Measurements from ENCODE around the gene R3HCC1L.

R3HCC1L gene

GRCh38 chr10:98141484-98142073 is 7.1 kb downstream of the R3HCC1L start (continued):
- TF ChIP-seq ZBTB11 (tag by site-specific recombination; conservative IDR thresholded peaks at IDR 0.05; ENCODE audit: low read depth) (no peak), ZNF473 (tag by site-specific recombination; IDR thresholded peaks at IDR 0.05) (no peak)

GRCh38 chr10:98144985-98145384 is 10.5 kb downstream of the R3HCC1L start:
- Histone ChIP-seq H3K4me1 (ENCODE audit: control insufficient read depth, insufficient read depth, low read length) (peaks cover 6% of the 10 kb centered on the region), H3K9me3 (ENCODE audit: control insufficient read depth, insufficient read depth, low read depth, low read length) (no peaks in the 10 kb centered on the region), H3K36me3 (ENCODE audit: control insufficient read depth in 2 of 2, insufficient read depth in 1 of 2, low read length in 2 of 2) (no peaks in the 10 kb centered on the region), H3K4me3 (ENCODE audit: low read depth, low read length) (no peak overlapping the region), H3K27ac (ENCODE audit: extremely low read depth, low read depth, low read length) (no peak overlapping the region)
- TF ChIP-seq ZNF596 (tag by site-specific recombination; IDR thresholded peaks at IDR 0.05) (no peak), ZEB2 (tag by site-specific recombination; IDR thresholded peaks at IDR 0.05) (no peak), ZNF529 (tag by site-specific recombination; IDR thresholded peaks at IDR 0.05; ENCODE audit: insufficient replicate concordance) (no peak), ZNF704 (tag by site-specific recombination; IDR thresholded peaks at IDR 0.05) (no peak), SCRT2 (tag by site-specific recombination; IDR thresholded peaks at IDR 0.05) (no peak), ZNF37A (tag by site-specific recombination; IDR thresholded peaks at IDR 0.05) (no peak), HOXD13 (CRISPR knock-in tag; IDR thresholded peaks at IDR 0.05; ENCODE audit: borderline replicate concordance) (no peak), ZNF670 (tag by site-specific recombination; IDR thresholded peaks at IDR 0.05; ENCODE audit: low read depth) (no peak)
- ChIA-PET CTCF (interaction anchor here (0.5 kb wide), 1 partner anchor 9 kb away, joined by 6 read pairs; no protein-coding TSS in a partner anchor), POLR2A (no interaction called here)

GRCh38 chr10:98149858-98150257 is 15.4 kb downstream of the R3HCC1L start:
- Histone ChIP-seq H3K9me3 (ENCODE audit: control insufficient read depth, insufficient read depth, low read depth, low read length) (no peaks in the 10 kb centered on the region), H3K4me1 (ENCODE audit: control insufficient read depth, insufficient read depth, low read length) (peaks cover 9% of the 10 kb centered on the region), H3K36me3 (ENCODE audit: control insufficient read depth in 2 of 2, insufficient read depth in 1 of 2, low read length in 2 of 2) (peaks cover 0 to 4% of the 10 kb centered on the region in 2 experiments; a peak in 1 of 3 replicates), H3K27ac (ENCODE audit: extremely low read depth, low read depth, low read length) (no peak overlapping the region), H3K4me3 (ENCODE audit: low read depth, low read length) (no peak overlapping the region)
- CTCF ChIA-PET = no interaction called here
- POLR2A ChIA-PET = no interaction called here
- peak; percentile 73 for TF ChIP-seq SETDB1 (IDR thresholded peaks at IDR 0.05; ENCODE audit: insufficient read length, low read length)
- no peak for TF ChIP-seq ZNF544 (tag by site-specific recombination; IDR thresholded peaks at IDR 0.05)

- H3K27ac ChIP-seq (ENCODE audit: extremely low read depth, low read depth, low read length) = no peak overlapping the region
- H3K36me3 ChIP-seq (ENCODE audit: control insufficient read depth in 2 of 2, insufficient read depth in 1 of 2, low read length in 2 of 2) = peaks cover 0 to 4% of the 10 kb centered on the region in 2 experiments; a peak in 1 of 3 replicates
- H3K9me3 ChIP-seq (ENCODE audit: control insufficient read depth, insufficient read depth, low read depth, low read length) = no peaks in the 10 kb centered on the region
- H3K4me3 ChIP-seq (ENCODE audit: low read depth, low read length) = no peak overlapping the region
- peaks cover 10% of the 10 kb centered on the region for H3K4me1 ChIP-seq (ENCODE audit: control insufficient read depth, insufficient read depth, low read length)
- CTCF ChIA-PET = no interaction called here
- POLR2A ChIA-PET = no interaction called here
- TF ChIP-seq ZNF2 (tag by site-specific recombination; IDR thresholded peaks at IDR 0.05) = no peak
- TF ChIP-seq ZNF529 (tag by site-specific recombination; IDR thresholded peaks at IDR 0.05; ENCODE audit: insufficient replicate concordance) = no peak
- no peak for TF ChIP-seq ZBTB49 (tag by site-specific recombination; IDR thresholded peaks at IDR 0.05; ENCODE audit: low read depth)
- no peak for TF ChIP-seq ZNF121 (tag by site-specific recombination; IDR thresholded peaks at IDR 0.05)
- no peak for TF ChIP-seq ZNF274 (IDR thresholded peaks at IDR 0.05; ENCODE audit: low read length)
- no peak for TF ChIP-seq ZNF274 (tag by site-specific recombination; IDR thresholded peaks at IDR 0.05; ENCODE audit: borderline replicate concordance)
- TF ChIP-seq ZNF768 (tag by site-specific recombination; IDR thresholded peaks at IDR 0.05) = no peak
- no peak for TF ChIP-seq ZBTB10 (tag by site-specific recombination; IDR thresholded peaks at IDR 0.05)
- TF ChIP-seq ZEB2 (tag by site-specific recombination; IDR thresholded peaks at IDR 0.05) = no peak
- no peak for TF ChIP-seq ZNF138 (tag by site-specific recombination; IDR thresholded peaks at IDR 0.05; ENCODE audit: borderline replicate concordance)
- no peak for TF ChIP-seq ZNF341 (tag by site-specific recombination; IDR thresholded peaks at IDR 0.05; ENCODE audit: low read depth)
These were observed 16.1 kb downstream of the R3HCC1L start for GRCh38 chr10:98150544-98150943.

All from HEK293 (cell line).